Neural cell (in vitro differentiated cells): ENCODE measurements around the gene IL1RAPL2. TPM values are rescaled to one million over a fixed set of nuclear protein-coding genes. Genes with fewer than 3 reads are reported as not detected.

Source experiments
- H2AFZ ChIP-seq: fragments of 200-600, 300-800 bp; sonication (generic), shearing (Covaris generic); 2 replicates; pipeline ENCODE4 v1.6.0; 2014; ENCODE audit warnings: low read depth, mild to moderate bottlenecking, antibody characterized with exemption, low read length, moderate library complexity
- H3F3A ChIP-seq: fragments of 200-600 bp; shearing (Covaris generic); 2 replicates; pipeline ENCODE4 v1.6.1; 2016; ENCODE audit warnings: mild to moderate bottlenecking, moderate library complexity, mixed read lengths, antibody characterized with exemption, low read length; ENCODE audit not compliant: insufficient read depth, poor library complexity, severe bottlenecking
- H3K27ac ChIP-seq: fragments of 200-600, 300-800 bp; sonication (generic), shearing (Covaris generic); 2 replicates; pipeline ENCODE4 v1.5.1; 2014; ENCODE audit warnings: mild to moderate bottlenecking, low read length, moderate library complexity
- H3K27me3 ChIP-seq: fragments of 300-800, 200-600 bp; sonication (generic), shearing (Covaris generic); 2 replicates; pipeline ENCODE4 v1.6.0; 2014; ENCODE audit warnings: mild to moderate bottlenecking, low read depth, low read length, moderate library complexity; ENCODE audit not compliant: insufficient read depth
- H3K36me3 ChIP-seq: fragments of 300-800, 200-600 bp; sonication (generic), shearing (Covaris generic); 2 replicates; pipeline ENCODE4 v1.5.1; 2014; ENCODE audit warnings: mild to moderate bottlenecking, antibody characterized with exemption, low read length, moderate library complexity; ENCODE audit not compliant: insufficient read depth
- H3K4me2 ChIP-seq: fragments of 300-800, 200-600 bp; sonication (generic), shearing (Covaris generic); 2 replicates; pipeline ENCODE4 v1.6.0; 2014; ENCODE audit warnings: mild to moderate bottlenecking, low read length
- H3K4me3 ChIP-seq: fragments of 300-800, 200-600 bp; sonication (generic), shearing (Covaris generic); 2 replicates; pipeline ENCODE4 v1.5.1; 2014; ENCODE audit warnings: mild to moderate bottlenecking, low read length, moderate library complexity
- H3K79me2 ChIP-seq: fragments of 200-600 bp; shearing (Covaris generic); replicated peaks from 2 replicates; pipeline ENCODE4 v1.6.0; 2014; ENCODE audit warnings: mild to moderate bottlenecking, low read length, moderate library complexity; ENCODE audit not compliant: insufficient read depth
- H3K9ac ChIP-seq: fragments of 300-800, 200-600 bp; sonication (generic), shearing (Covaris generic); 2 replicates; pipeline ENCODE4 v1.6.1; 2016; ENCODE audit warnings: mild to moderate bottlenecking, low read length, mixed read lengths
- H3K9me2 ChIP-seq: fragments of 200-600 bp; shearing (Covaris generic); 2 replicates; pipeline ENCODE4 v1.6.1; 2016; ENCODE audit warnings: mild to moderate bottlenecking, low read length, mixed read lengths; ENCODE audit not compliant: insufficient read depth
- H3K9me3 ChIP-seq: fragments of 200-600, 300-800 bp; sonication (generic), shearing (Covaris generic); 2 replicates; pipeline ENCODE4 v1.6.1; 2016; ENCODE audit warnings: mild to moderate bottlenecking, mixed run types, low read length, moderate library complexity, mixed read lengths
- H4K20me1 ChIP-seq: fragments of 200-600 bp; shearing (Covaris generic); 2 replicates; pipeline ENCODE4 v1.6.1; 2016; ENCODE audit warnings: mild to moderate bottlenecking, mixed run types; ENCODE audit not compliant: insufficient read depth
- CTCF ChIP-seq: fragments of 450-650 bp; IDR thresholded peaks from 2 replicates; pipeline ENCODE4 v1.5.1; 2014; ENCODE audit warnings: antibody characterized with exemption, mild to moderate bottlenecking, moderate library complexity; ENCODE audit not compliant: poor library complexity, severe bottlenecking
- EP300 ChIP-seq: fragments of 450-650 bp; conservative IDR thresholded peaks from 2 replicates; pipeline ENCODE4 v1.6.1; 2014; ENCODE audit warnings: antibody characterized with exemption, mild to moderate bottlenecking, moderate library complexity; ENCODE audit not compliant: poor library complexity, severe bottlenecking
- EZH2 ChIP-seq: fragments of 200-600, 300-800 bp; shearing (Covaris generic), sonication (generic); IDR thresholded peaks from 2 replicates; pipeline ENCODE4 v1.6.1; 2014; ENCODE audit warnings: antibody characterized with exemption, low read length, borderline replicate concordance, mild to moderate bottlenecking; ENCODE audit not compliant: insufficient read depth, poor library complexity, severe bottlenecking
- MXI1 ChIP-seq: fragments of 450-650 bp; conservative IDR thresholded peaks from 2 replicates; pipeline ENCODE4 v1.6.1; 2014; ENCODE audit warnings: antibody characterized with exemption, mild to moderate bottlenecking; ENCODE audit not compliant: poor library complexity, severe bottlenecking
- POLR2AphosphoS5 ChIP-seq: IDR thresholded peaks from 2 replicates; pipeline ENCODE4 v1.6.1; 2012
- RAD21 ChIP-seq: fragments of 450-650 bp; conservative IDR thresholded peaks from 2 replicates; pipeline ENCODE4 v1.6.1; 2014; ENCODE audit warnings: antibody characterized with exemption, mild to moderate bottlenecking, moderate library complexity
- REST ChIP-seq: IDR thresholded peaks from 2 replicates; pipeline ENCODE4 v1.6.1; 2012; ENCODE audit warnings: borderline replicate concordance
- SMC3 ChIP-seq: fragments of 450-650 bp; conservative IDR thresholded peaks from 2 replicates; pipeline ENCODE4 v1.6.1; 2014; ENCODE audit warnings: antibody characterized with exemption, mild to moderate bottlenecking, moderate library complexity; ENCODE audit not compliant: poor library complexity
- TAF1 ChIP-seq: IDR thresholded peaks from 2 replicates; pipeline ENCODE4 v1.6.1; 2012; ENCODE audit warnings: low read depth
- polyA plus RNA-seq: library from polyadenylated mRNA; depleted of rRNA; stranded (reverse); fragments of >200 nt; gene quantifications from 2 replicates; pipeline ENCODE4 v1.2.3, GENCODE V29; 2014

The IL1RAPL2 gene
- polyA plus RNA-seq, 1 donor from 2014 or later: not detected

- Histone ChIP-seq H4K20me1 (no peaks in the 10 kb centered on the region), H3K9me3 (no peaks in the 10 kb centered on the region), H3K4me2 (no peak overlapping the region), H3K4me3 (no peak overlapping the region), H3K36me3 (no peaks in the 10 kb centered on the region), H3F3A (no peaks in the 10 kb centered on the region), H3K27ac (no peak overlapping the region), H2AFZ (no peak overlapping the region), H3K27me3 (no peaks in the 10 kb centered on the region), H3K79me2 (no peaks in the 10 kb centered on the region), H3K9me2 (no peaks in the 10 kb centered on the region), H3K9ac (no peak overlapping the region)
- TF ChIP-seq RAD21 (no peak), POLR2AphosphoS5 (no peak), SMC3 (no peak), REST (no peak), EZH2 (no peak), CTCF (no peak)
Measured at GRCh38 chrX:104803219-104803618, 237.2 kb downstream of the IL1RAPL2 start.

- H3K79me2 ChIP-seq: no peaks in the 10 kb centered on the region
- no peak overlapping the region for H3K4me2 ChIP-seq
- H3F3A ChIP-seq: no peaks in the 10 kb centered on the region
- H3K27ac ChIP-seq: no peak overlapping the region
- H3K27me3 ChIP-seq: no peaks in the 10 kb centered on the region
- no peaks in the 10 kb centered on the region for H3K36me3 ChIP-seq
- H2AFZ ChIP-seq: no peak overlapping the region
- H3K9me2 ChIP-seq: no peaks in the 10 kb centered on the region
- H3K4me3 ChIP-seq: no peak overlapping the region
- no peaks in the 10 kb centered on the region for H4K20me1 ChIP-seq
- TF ChIP-seq REST (no peak), EP300 (no peak), CTCF (no peak), SMC3 (no peak), EZH2 (no peak), MXI1 (no peak), POLR2AphosphoS5 (no peak), TAF1 (no peak), RAD21 (no peak)
- no peaks in the 10 kb centered on the region for H3K9me3 ChIP-seq
- no peak overlapping the region for H3K9ac ChIP-seq
Measured at GRCh38 chrX:104806346-104806745, 240.3 kb downstream of the IL1RAPL2 start.
